GM18858 (cell line): ENCODE measurements around the gene ZNF664.

Source experiments
- ATAC-seq: cut with Tn5 transposase; IDR thresholded peaks from one replicate; pipeline ENCODE4 v1.9.1; 2021; ENCODE audit not compliant: unreplicated experiment

The ZNF664 gene

DNA sequence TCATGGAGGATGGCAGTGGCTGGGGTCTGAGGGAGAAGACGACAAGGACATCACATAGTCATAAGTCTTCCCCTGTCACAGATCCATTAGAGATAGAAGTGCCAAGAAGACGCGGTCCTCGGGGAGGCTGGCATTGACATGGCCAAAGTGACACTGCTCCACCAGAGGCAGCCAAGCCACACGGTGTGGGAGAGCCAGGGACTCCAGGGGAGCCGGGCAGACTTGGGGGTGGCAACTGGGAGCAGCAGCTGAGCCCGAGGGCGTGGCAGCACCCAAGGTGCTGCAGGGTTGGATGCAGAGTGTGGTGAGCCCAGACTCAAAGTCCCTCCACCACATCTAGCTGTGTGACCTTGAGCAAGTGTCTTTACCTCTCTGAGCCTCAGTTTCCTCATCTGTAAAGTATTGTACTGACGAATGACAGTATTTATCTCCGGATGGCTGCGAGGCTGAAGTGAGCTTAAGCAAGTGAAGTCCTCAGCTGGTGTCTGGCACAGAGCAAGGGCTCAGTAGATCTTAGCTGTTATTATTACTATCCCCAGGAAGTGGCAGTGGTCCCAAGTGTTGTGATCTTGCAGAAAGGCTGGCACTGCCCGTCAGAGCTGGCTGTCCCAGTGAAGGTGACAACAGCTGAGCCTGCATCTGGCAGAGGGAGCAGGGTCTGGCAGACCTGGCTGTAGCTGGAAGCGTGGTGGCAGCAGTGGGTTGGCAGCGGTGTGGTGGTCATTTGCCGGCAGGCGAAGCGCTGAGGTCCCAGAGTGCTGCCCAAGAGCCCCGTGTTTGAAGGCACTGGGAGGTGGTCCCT is 54.9 kb downstream of the ZNF664 start:
- no peak for ATAC-seq

DNA sequence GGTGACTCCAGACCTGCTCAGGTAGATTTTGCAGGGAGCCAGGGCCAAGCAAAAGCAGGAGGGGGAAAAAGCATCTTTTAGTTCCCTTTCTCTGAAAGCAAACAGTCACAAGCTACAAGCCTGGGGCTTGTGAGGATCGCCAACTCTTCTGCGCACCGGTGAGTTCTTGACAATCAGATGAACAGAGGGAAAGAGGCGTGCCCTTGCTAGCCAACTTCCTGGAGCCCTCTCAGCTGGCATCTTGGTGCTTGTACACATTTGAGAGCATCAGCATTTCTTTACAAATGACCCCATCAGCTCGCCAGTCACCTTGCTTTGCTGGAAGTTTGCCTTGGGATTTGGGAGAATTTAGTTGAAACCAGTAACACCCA is 55.5 kb downstream of the ZNF664 start:
- ATAC-seq: no peak

DNA sequence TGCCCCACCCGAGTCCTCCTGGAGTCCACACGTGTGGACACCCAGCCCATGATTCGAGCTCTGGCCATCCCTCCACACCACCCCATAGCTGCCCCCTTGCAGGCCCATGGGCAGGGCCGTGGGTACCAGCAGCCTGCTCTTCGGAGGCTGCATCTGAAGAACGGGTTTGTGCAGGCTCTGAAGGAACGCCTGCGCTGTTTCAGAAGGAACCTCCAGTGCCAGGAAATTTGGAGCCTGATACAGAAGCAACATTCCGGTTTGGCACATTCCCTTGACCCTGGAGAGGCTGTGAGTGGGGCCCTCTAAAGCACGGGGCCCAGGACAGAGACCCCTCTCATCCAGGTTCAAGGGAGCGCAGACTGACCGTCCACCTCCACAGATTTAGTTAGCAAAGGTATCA is 57.0 kb downstream of the ZNF664 start:
- ATAC-seq: no peak

DNA sequence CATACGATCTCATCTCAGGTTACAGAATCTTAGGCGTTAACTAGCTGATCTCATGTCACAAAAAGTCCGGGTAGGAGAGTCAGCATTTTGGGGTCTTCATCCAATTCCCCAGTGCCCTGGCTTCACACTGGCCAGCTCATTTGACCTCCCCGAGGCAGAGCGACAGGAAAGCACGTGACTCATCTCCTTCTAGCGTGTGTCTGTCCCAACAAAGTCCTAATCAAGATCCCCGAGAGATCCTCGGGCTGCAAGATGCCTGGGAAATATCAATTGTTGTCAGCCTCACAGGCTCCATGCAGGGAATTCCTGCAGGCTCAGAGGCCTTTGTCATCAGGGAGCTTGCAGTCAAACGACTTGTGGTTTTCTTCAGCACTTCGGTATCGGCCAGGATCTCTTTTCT is 57.5 kb downstream of the ZNF664 start:
- ATAC-seq: no peak

GRCh38 chr12:124031058-124031457 is 58.0 kb downstream of the ZNF664 start:
- no peak for ATAC-seq

GRCh38 chr12:124032265-124032886 is 59.4 kb downstream of the ZNF664 start:
- ATAC-seq: no peak

DNA sequence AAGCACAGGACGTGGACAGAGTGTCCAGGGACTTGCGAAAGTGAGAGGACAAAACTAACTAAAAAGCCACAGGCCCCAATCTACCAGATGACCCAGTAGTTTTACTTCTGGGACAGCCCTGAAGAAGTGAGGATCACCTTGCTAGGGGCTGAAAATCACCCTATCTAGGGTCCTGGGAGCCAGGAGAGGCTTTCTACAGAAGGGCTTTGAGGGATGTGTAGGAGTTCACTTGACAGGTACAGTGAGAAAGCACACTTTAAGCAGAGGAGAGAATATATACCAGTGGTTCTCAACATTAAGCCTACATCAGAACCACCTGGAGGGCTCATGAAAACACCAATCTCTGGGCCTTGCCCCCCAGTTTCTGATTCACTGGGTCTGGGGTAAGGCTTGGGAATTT is 60.8 kb downstream of the ZNF664 start:
- no peak for ATAC-seq

GRCh38 chr12:124034297-124034696 is 61.3 kb downstream of the ZNF664 start:
- ATAC-seq: no peak

- ATAC-seq: no peak
These were observed 62.1 kb downstream of the ZNF664 start for GRCh38 chr12:124035163-124035562.

- no peak for ATAC-seq
These were observed 63.2 kb downstream of the ZNF664 start for GRCh38 chr12:124036171-124036598.

DNA sequence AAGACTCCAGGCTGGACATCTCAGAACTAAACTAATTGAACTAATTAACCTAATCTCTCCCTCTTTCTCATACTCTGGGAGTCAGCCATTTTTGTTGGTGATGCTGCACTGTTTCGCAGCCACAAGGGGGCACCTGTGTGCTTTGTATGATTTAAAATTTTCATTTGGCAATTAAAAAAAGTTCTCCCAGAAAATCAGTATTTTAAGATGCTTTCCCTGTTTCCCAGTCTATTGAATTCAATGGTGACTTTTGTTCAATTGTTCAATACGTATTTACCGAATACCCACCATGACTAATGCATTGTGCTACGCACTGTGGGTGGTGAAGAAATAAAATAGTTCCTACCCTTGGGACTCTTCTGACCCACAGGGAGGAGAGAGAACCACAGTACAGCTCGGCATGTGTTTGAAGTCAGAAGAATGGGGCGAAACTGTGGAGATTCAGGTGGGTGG is 63.7 kb downstream of the ZNF664 start:
- no peak for ATAC-seq

DNA sequence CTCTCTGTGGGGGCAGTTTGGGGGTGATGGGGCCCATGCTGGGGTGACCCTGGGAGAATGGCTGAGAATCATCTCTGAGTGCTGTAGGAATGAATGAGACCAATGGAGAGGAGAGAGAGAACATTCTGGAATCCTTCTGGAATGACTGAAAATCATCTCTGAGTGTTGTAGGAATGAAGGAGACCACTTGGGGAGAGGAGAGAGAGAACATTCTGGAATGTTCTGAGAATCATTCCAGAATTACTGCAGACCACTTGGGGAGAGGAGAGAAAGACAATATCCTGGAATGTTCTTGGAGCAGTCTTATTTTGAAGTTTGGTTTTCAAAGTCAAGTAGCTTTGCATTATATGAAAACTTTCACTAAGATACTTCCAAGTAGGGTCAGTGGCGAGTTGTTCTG is 64.3 kb downstream of the ZNF664 start:
- ATAC-seq: no peak

DNA sequence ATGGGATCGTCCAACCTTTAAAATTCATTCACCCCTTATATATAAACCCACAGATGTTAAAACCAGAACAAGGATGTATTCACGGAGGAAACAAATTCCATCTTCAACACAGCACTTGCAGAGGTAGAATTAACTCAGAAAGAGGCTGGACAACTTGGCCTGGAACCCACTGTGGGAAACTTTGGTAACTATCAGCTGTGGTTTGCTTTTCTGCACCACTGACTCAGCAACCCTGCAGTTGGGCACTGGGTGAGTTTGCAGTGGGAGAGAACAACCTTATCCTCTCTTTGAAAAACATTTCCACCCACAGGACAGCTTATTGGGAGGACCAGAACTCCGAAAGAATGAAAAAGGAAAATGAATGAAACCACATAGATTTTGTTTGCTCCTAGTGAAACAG is 66.3 kb downstream of the ZNF664 start:
- no peak for ATAC-seq

- no peak for ATAC-seq
These were observed 67.3 kb downstream of the ZNF664 start for GRCh38 chr12:124040291-124040690.

GRCh38 chr12:124040737-124041136 is 67.7 kb downstream of the ZNF664 start:
- ATAC-seq: no peak

GRCh38 chr12:124041907-124042306 is 68.9 kb downstream of the ZNF664 start:
- ATAC-seq: no peak

- ATAC-seq: no peak
These were observed 71.0 kb downstream of the ZNF664 start for GRCh38 chr12:124044021-124044420.

- no peak for ATAC-seq
These were observed 71.8 kb downstream of the ZNF664 start for GRCh38 chr12:124044809-124045321.

DNA sequence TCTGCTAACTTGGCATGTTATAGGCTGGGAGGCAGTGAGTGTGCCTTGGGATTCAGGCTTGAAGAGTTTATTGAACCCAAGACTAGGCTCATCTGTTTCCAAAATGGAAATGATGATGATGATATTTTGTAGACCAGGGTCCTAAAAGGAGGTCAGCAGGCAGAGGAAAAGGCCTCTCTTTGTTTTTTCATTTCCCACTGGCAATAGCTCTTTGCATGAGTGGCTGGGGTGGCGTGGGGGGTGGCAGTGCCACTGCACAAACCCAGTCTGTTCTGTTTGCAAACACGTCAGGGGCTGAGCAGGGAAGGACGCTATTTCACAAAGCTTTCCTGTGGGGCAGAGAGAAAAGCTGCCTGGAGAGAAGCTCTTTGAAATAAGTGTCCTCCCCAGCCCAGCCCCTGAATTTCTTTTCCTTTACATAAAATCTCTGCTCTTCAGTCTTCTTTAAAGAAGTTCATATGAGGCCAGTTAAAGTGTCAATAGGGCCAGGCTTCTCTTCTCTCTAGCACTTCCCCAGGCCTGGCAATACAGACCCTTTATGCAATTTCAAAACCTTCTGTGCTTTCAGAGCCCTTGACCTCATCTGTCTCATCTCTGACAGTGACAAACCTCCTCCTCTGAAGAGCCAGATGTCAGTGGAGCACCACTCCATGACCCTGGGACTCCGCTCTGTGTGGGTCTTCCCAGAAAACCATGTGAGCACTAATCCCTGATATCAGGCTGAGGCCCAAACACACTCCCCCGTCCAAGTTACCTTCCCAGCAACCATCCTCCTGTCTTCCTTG is 72.8 kb downstream of the ZNF664 start:
- no peak for ATAC-seq

- no peak for ATAC-seq
These were observed 73.4 kb downstream of the ZNF664 start for GRCh38 chr12:124046456-124046740.

DNA sequence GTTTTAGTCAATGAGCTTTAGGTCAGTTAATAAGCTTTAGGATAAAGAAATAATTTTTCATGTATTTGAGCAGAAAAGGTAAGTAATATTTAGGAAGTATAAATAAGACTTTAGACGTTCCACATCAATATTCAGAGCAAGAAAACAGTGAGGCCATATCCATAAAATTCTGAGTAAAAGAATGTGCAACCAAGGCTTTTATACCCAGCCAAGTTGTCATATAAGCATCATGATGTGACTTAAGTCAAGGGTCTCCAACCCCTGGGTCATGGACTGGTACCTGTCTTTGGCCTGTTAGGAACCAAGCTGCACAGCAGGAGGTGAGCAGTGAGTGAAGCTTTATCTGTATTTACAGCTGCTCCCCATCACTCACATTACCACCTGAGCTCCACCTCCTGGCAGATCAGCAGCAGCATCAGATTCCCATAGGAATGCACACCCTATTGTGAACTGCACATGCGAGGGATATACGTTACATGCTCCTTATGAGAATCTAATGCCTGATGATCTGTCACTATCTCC is 74.1 kb downstream of the ZNF664 start:
- ATAC-seq: no peak
